ENCODE results near the gene AUH.

DNA sequence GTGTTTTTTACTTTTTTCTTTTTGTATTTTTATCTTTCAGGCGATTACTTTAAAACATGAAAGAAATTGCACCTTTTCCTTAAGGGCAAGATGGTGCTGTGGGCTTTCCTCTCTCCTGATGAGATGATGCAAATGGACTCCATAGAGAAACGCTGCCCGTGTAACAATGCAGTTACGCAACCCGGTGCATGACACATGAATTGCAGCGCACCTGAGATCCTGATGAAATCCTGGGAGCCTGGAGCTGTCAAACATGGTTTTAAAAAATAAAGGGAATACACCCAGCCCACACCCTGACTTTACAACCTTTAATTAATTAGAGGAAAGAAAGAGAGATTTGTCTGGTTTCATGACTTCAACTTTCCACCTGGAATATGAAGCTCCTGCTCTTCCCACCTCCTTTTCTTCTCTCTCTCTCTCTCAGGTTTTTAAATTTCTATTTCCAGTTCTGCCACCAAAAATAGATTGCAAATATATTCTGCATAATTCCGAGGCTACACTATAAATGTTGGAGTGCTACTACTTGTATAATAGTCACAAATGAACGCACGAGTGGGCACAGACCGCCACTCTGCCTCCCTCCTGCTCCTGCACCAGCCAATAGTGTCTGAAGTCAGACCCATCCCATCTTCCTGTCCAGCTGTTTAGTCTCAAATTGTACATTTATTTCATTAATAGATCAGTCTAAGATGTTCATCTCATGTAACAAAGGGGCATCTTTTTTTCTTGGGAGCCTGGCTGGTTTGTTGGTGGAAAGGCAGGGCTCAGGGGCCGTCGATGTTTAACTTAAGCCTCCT is 179.1 kb downstream of the AUH start:
- TF ChIP-seq, protein P1, sequence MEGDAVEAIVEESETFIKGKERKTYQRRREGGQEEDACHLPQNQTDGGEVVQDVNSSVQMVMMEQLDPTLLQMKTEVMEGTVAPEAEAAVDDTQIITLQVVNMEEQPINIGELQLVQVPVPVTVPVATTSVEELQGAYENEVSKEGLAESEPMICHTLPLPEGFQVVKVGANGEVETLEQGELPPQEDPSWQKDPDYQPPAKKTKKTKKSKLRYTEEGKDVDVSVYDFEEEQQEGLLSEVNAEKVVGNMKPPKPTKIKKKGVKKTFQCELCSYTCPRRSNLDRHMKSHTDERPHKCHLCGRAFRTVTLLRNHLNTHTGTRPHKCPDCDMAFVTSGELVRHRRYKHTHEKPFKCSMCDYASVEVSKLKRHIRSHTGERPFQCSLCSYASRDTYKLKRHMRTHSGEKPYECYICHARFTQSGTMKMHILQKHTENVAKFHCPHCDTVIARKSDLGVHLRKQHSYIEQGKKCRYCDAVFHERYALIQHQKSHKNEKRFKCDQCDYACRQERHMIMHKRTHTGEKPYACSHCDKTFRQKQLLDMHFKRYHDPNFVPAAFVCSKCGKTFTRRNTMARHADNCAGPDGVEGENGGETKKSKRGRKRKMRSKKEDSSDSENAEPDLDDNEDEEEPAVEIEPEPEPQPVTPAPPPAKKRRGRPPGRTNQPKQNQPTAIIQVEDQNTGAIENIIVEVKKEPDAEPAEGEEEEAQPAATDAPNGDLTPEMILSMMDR (IDR thresholded peaks at IDR 0.05 in 2 of 3, conservative IDR thresholded peaks at IDR 0.05 in 1 of 3; ENCODE audit: insufficient read depth in 2 of 3, low read depth in 1 of 3, low read length in 3 of 3): peak in 1 of 3 experiments; percentile 16; a peak in 1 of 6 replicates
- TF ChIP-seq, protein P2, sequence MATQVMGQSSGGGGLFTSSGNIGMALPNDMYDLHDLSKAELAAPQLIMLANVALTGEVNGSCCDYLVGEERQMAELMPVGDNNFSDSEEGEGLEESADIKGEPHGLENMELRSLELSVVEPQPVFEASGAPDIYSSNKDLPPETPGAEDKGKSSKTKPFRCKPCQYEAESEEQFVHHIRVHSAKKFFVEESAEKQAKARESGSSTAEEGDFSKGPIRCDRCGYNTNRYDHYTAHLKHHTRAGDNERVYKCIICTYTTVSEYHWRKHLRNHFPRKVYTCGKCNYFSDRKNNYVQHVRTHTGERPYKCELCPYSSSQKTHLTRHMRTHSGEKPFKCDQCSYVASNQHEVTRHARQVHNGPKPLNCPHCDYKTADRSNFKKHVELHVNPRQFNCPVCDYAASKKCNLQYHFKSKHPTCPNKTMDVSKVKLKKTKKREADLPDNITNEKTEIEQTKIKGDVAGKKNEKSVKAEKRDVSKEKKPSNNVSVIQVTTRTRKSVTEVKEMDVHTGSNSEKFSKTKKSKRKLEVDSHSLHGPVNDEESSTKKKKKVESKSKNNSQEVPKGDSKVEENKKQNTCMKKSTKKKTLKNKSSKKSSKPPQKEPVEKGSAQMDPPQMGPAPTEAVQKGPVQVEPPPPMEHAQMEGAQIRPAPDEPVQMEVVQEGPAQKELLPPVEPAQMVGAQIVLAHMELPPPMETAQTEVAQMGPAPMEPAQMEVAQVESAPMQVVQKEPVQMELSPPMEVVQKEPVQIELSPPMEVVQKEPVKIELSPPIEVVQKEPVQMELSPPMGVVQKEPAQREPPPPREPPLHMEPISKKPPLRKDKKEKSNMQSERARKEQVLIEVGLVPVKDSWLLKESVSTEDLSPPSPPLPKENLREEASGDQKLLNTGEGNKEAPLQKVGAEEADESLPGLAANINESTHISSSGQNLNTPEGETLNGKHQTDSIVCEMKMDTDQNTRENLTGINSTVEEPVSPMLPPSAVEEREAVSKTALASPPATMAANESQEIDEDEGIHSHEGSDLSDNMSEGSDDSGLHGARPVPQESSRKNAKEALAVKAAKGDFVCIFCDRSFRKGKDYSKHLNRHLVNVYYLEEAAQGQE (IDR thresholded peaks at IDR 0.05; ENCODE audit: borderline replicate concordance): peak; percentile 20; the same call in 1 of the 2 replicates
- TF ChIP-seq, protein P2 (CRISPR knock-in tag; IDR thresholded peaks at IDR 0.05; ENCODE audit: low read depth): no peak
- 0 out of 2 replicates have a peak, but pooled peaks have one; percentile 35 for TF ChIP-seq JUN (IDR thresholded peaks at IDR 0.05; ENCODE audit: borderline replicate concordance, low read depth, low read length)
- no peak for TF ChIP-seq JUN (CRISPR knock-in tag; IDR thresholded peaks at IDR 0.05; ENCODE audit: borderline replicate concordance)
- TF ChIP-seq ZKSCAN8 (CRISPR knock-in tag; IDR thresholded peaks at IDR 0.05): no peak
- TF ChIP-seq SIN3B (IDR thresholded peaks at IDR 0.05; ENCODE audit: low read depth): no peak
- no peak for TF ChIP-seq NFE2L1 (tag; IDR thresholded peaks at IDR 0.05; ENCODE audit: borderline replicate concordance, low read depth)
- TF ChIP-seq MYC (IDR thresholded peaks at IDR 0.05; ENCODE audit: low read depth, low read length): no peak
- TF ChIP-seq MYC (CRISPR knock-in tag; IDR thresholded peaks at IDR 0.05; ENCODE audit: borderline replicate concordance, low read depth): no peak

Data from K562 (cell line).